ENCODE results near the gene AMER3. TPM values are rescaled to one million over a fixed set of nuclear protein-coding genes. Genes with fewer than 3 reads are reported as not detected.

Gene AMER3
- total RNA-seq, 2 donors from 2014 or later: not detected

DNA sequence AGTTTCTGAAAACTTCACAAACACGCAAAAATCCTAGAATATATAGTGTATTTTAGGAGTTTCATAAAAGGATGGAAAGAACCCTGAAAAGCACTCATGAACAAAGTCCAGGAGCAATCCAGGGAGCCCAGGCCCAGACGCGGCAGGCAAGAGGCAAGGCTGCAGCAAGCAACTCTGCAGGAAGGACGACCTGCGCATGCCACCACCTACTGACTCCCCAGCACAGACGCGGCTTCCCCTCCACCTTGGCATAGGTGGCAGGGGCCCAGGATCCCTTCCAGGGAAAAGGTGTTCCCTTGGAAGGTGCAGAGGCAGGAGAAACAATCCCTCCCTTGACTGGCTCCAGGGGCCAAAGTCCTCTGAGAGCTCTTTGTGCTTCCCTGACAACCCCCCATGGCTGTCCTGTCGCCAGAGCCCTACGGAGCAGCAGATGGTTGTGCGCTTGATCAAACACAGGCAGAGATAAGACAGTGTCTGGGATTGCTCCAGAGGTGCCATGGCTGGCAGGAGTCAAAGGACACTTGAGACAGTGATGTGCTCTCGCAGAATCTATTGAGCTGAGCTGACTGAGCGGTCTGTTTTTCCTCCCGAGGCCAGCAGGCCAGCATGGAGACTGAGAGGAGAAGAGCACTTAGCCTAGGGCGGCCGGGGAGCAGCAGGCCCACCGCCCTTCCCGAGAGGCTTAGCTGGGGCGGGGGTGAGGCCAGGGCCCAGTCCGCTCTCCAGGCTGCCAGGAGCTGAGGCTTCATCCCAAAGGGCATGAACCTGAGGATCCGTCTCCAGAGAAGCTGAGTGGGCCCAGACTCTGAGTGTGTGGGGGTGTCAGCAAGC is 10.8 kb upstream of the AMER3 start:
- H3K4me3 ChIP-seq: no peak overlapping the region

GRCh38 chr2:130749078-130749477 is 6.3 kb upstream of the AMER3 start:
- Histone ChIP-seq H3K27ac (no peak overlapping the region), H3K9me3 (no peaks in the 10 kb centered on the region), H3K4me1 (peaks cover 0 to 8% of the 10 kb centered on the region in 2 donors), H3K36me3 (no peaks in the 10 kb centered on the region), H3K4me3 (no peak overlapping the region), H3K27me3 (no peaks in the 10 kb centered on the region)
- TF ChIP-seq, protein P1, sequence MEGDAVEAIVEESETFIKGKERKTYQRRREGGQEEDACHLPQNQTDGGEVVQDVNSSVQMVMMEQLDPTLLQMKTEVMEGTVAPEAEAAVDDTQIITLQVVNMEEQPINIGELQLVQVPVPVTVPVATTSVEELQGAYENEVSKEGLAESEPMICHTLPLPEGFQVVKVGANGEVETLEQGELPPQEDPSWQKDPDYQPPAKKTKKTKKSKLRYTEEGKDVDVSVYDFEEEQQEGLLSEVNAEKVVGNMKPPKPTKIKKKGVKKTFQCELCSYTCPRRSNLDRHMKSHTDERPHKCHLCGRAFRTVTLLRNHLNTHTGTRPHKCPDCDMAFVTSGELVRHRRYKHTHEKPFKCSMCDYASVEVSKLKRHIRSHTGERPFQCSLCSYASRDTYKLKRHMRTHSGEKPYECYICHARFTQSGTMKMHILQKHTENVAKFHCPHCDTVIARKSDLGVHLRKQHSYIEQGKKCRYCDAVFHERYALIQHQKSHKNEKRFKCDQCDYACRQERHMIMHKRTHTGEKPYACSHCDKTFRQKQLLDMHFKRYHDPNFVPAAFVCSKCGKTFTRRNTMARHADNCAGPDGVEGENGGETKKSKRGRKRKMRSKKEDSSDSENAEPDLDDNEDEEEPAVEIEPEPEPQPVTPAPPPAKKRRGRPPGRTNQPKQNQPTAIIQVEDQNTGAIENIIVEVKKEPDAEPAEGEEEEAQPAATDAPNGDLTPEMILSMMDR (IDR thresholded peaks at IDR 0.05): no peak
- DNase-seq (ENCODE audit: low spot score): no peak

More for the DNA sequence above, 10.8 kb upstream of the AMER3 start:
- peak; percentile 40 for DNase-seq (ENCODE audit: low spot score)
- no peaks in the 10 kb centered on the region for H3K27me3 ChIP-seq
- H3K9me3 ChIP-seq: no peaks in the 10 kb centered on the region
- peaks cover 0 to 8% of the 10 kb centered on the region in 2 donors for H3K4me1 ChIP-seq
- H3K27ac ChIP-seq: no peak overlapping the region
- no peaks in the 10 kb centered on the region for H3K36me3 ChIP-seq
- TF ChIP-seq, protein P1 (IDR thresholded peaks at IDR 0.05): no peak

DNA sequence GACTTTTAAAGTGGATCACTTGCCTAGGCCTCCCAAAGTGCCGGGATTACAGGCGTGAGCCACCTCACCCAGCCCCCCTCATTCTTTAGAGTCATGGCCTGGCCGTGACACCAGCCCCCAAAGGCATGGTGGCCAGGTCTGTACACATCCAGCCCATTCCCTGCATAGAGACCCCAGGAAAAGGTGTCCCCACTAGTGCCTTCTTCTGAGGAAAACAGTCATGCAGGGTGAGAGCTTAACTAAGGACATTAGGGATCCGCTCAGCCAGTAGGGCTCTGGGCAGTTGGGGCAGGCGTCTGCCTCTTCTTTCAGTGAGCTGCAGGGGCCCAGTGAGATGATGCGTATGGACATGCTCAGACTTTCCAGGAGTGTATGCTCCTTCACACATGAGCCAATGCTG is 5.7 kb upstream of the AMER3 start:
- Histone ChIP-seq H3K27me3 (no peaks in the 10 kb centered on the region), H3K36me3 (no peaks in the 10 kb centered on the region), H3K4me3 (no peak overlapping the region), H3K9me3 (no peaks in the 10 kb centered on the region), H3K4me1 (peaks cover 0 to 4% of the 10 kb centered on the region in 2 donors), H3K27ac (no peak overlapping the region)
- TF ChIP-seq, protein P1 (IDR thresholded peaks at IDR 0.05): no peak
- peak; percentile 30 for DNase-seq (ENCODE audit: low spot score)

GRCh38 chr2:130754811-130755210 is 529 bp upstream of the AMER3 start:
- H3K27ac ChIP-seq: no peak overlapping the region
- no peak overlapping the region for H3K4me3 ChIP-seq
- H3K36me3 ChIP-seq: no peaks in the 10 kb centered on the region
- peaks cover 8 to 17% of the 10 kb centered on the region in 2 donors for H3K27me3 ChIP-seq
- H3K9me3 ChIP-seq: no peaks in the 10 kb centered on the region
- TF ChIP-seq, protein P1 (IDR thresholded peaks at IDR 0.05): no peak
- peaks cover 0 to 5% of the 10 kb centered on the region in 2 donors for H3K4me1 ChIP-seq
- DNase-seq (ENCODE audit: low spot score): peak; percentile 52

DNA sequence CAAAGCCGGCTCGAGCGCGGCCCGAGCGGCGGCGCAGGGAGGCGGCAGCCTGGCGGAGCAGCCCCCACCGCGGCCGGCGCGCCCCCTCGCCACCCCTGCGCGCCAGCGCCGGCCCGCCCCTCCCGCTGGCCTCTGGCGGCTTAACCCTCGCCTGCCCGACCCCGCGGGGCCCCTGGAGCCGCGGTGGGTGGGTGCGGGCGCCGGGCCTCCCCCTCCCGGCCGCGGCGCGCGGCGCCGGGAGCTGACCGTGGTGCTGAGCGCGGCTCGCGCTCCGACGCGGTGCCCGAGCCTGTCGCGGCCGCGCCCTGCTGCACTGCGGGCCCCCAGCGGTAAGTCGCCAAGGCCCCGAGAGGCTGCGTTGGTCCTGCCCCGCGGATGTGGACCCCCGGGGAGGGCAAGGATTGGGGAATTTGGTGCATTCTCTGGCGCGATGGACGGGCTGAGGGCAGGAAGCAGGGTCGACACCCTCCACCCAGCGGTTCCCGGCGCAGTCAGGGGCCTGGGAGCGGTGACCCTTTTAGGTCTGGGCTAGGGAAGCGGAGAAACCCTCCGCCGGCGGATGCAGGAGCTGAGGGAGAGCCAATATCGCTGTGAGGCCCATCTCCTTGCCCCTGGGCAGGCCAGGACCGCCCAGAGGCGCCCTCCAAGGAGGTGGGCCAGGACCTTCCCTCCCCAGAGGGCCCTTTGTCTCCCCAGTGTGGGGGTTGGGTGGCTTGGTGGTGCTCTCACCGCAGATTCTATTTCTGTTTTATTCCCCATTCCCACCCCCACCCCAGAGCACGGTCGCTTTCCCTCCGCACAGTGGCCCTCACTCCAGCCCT is 923 bp downstream of the AMER3 start:
- TF ChIP-seq, protein P1 (IDR thresholded peaks at IDR 0.05): no peak
- Histone ChIP-seq H3K36me3 (no peaks in the 10 kb centered on the region), H3K4me3 (peak overlapping the region; percentile 17 to 42), H3K9me3 (no peaks in the 10 kb centered on the region), H3K27ac (no peak overlapping the region), H3K27me3 (peaks cover 8 to 17% of the 10 kb centered on the region in 2 donors), H3K4me1 (peaks cover 0 to 5% of the 10 kb centered on the region in 2 donors)
- no peak for DNase-seq (ENCODE audit: low spot score)

All from right atrium auricular region (tissue), 2 donors.